Body of pancreas (tissue), 4 donors: ENCODE measurements around the gene POLD1. TPM values are rescaled to one million over a fixed set of nuclear protein-coding genes. Genes with fewer than 3 reads are reported as not detected.

Experiments used
- ATAC-seq: fragments of 150-250 bp; one replicate; pipeline ENCODE4 v1.9.1; 2016
- DNase-seq, 4 donors: peaks; one replicate each; pipeline ENCODE4 v3.0.0-alpha.2; 2019
- H3K27ac ChIP-seq, 4 donors: fragments of 200-600 bp; sonication (generic); 1 replicate in 3 of 4; 2 replicates in 1 of 4; pipeline versions ENCODE4 v1.5.1 to v1.6.1; 2016 to 2019; ENCODE audit warnings: mild to moderate bottlenecking in 1 of 4, mixed read lengths in 1 of 4, moderate library complexity in 1 of 4
- H3K27me3 ChIP-seq, 2 donors: fragments of 200-600 bp; sonication (generic); one replicate each; pipeline ENCODE4 v1.6.0; 2016; ENCODE audit warnings: mild to moderate bottlenecking in 1 of 2
- H3K36me3 ChIP-seq, 2 donors: fragments of 200-600 bp; sonication (generic); replicated peaks in 1 of 2; 2 replicates each; pipeline ENCODE4 v1.5.1; 2016; ENCODE audit warnings: low read depth in 2 of 2; ENCODE audit not compliant: insufficient read depth in 1 of 2
- H3K4me1 ChIP-seq: fragments of 200-600 bp; sonication (generic); one replicate; pipeline ENCODE4 v1.6.0; 2016
- H3K4me3 ChIP-seq, 2 donors: fragments of 200-600 bp; sonication (generic); 1 replicate in 1 of 2; 2 replicates in 1 of 2; pipeline ENCODE4 v1.5.1; 2016 to 2019
- H3K9me3 ChIP-seq, 3 donors: fragments of 200-600 bp; sonication (generic); 1 replicate in 2 of 3; 2 replicates in 1 of 3; pipeline ENCODE4 v1.5.1; 2016
- POLR2A ChIP-seq, 3 donors: fragments of 450-650 bp; IDR thresholded peaks; one replicate each; pipeline ENCODE4 v1.6.1; 2016; ENCODE audit warnings: antibody characterized with exemption in 3 of 3, mild to moderate bottlenecking in 2 of 3
- WGBS, 2 donors: methylation state at CpG; one replicate each; pipeline ENCODE4 v1.1.5; 2017; 5-methylcytosine and 5-hydroxymethylcytosine counted together
- intact Hi-C: fragments of 100-400 bp; cut with DNase I; formaldehyde crosslinking; loops from one replicate; pipeline ENCODE4 v1.15.1; 2023
- total RNA-seq, 2 donors: library from RNA; depleted of rRNA; stranded (reverse); fragments of >200 nt; gene quantifications; one replicate each; pipeline ENCODE4 v1.1.0, GENCODE V29; 2016
- TF ChIP-seq, protein P1 (sequence below), 7 experiments: fragments of 450-650 bp in 4 of 7; fragments of 200-600 bp in 3 of 7; sonication (generic) in 3 of 7; IDR thresholded peaks; one replicate each; pipeline ENCODE4 v1.5.1; 2016 to 2019; ENCODE audit warnings: antibody characterized with exemption in 7 of 7

Gene POLD1
- total RNA-seq, 2 donors from 2014 or later = 13.2 to 13.8 TPM

DNA sequence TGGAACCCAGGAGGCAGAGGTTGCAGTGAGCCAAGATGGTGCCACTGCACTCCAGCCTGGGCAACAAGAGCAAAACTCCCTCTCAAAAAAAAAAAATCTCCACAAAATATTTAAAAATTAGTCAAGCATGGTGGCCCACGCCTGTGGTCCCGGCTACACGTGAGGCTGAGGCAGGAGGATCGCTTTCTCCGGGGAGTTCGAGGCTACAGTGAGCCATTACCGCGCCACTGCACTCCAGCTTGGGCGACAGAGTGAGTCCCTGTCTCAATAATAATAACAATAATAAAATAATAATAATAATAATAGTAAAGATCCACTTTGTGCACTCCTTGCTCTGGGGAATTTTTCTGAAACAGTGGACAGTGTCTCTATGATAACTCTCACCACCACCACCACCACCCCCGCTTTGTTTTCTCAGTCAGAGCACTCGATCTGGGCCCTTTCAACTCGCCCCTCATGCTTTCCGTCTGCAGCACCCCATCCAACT lies 27.4 kb upstream of the POLD1 start:
- 28 to 34% methylated on average over 13 of the region's 13 CpGs for WGBS, 2 donors
- ATAC-seq = no peak
- Histone ChIP-seq H3K27ac (peak overlapping the region in 2 of 4 donors; percentile 85 to 89), H3K36me3 (no peaks in the 10 kb centered on the region), H3K4me3 (no peak overlapping the region), H3K4me1 (peaks cover 17% of the 10 kb centered on the region), H3K9me3 (no peaks in the 10 kb centered on the region), H3K27me3 (no peaks in the 10 kb centered on the region)
- DNase-seq = no peak
- no peak for TF ChIP-seq POLR2A (IDR thresholded peaks at IDR 0.05)
- TF ChIP-seq, protein P1, sequence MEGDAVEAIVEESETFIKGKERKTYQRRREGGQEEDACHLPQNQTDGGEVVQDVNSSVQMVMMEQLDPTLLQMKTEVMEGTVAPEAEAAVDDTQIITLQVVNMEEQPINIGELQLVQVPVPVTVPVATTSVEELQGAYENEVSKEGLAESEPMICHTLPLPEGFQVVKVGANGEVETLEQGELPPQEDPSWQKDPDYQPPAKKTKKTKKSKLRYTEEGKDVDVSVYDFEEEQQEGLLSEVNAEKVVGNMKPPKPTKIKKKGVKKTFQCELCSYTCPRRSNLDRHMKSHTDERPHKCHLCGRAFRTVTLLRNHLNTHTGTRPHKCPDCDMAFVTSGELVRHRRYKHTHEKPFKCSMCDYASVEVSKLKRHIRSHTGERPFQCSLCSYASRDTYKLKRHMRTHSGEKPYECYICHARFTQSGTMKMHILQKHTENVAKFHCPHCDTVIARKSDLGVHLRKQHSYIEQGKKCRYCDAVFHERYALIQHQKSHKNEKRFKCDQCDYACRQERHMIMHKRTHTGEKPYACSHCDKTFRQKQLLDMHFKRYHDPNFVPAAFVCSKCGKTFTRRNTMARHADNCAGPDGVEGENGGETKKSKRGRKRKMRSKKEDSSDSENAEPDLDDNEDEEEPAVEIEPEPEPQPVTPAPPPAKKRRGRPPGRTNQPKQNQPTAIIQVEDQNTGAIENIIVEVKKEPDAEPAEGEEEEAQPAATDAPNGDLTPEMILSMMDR (IDR thresholded peaks at IDR 0.05) = no peak
- intact Hi-C loops = no loop called here

DNA sequence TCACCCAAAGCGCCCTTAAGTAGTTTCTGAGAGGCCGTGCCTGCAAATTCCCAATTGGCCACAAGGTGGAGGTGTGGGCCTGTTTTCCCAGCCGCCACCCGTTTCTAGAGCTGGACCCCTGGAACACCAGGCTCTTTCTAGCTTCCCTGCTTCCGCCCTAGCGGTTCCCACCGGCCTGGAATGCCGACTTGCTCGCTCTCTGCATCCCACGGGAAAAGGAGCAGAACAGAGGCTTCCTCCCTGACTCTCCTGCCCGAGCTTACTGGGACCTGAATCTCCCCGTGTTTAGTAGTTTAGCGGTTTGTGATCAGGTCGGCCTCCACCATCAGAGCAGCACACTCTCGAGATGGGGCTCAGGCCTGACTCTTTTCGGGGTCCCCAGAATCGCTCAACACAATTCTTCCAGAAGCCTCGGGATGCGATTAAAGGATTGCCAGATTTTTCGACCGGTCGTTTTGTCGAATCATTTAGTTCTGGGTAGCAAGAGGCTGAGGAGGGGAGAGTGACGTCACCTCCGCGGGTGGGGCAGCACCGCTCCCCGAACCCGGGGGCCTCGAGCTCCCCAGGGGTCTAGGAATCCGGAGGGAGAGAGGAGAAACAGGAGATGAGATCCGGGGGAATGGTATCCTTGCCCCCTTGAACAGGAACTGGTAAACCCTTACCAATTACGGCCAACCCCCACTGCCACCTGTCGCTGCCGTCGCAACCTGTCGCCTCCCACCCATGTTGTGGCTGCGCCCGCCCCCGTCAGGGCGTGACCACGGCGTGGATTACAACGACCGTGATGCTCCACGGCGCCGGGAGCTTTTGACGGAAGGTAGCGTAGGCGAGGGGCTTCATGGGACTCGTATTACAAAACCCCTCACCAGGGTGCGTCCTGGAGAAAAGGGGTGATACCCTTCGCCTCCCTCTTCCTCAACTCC lies 26.7 kb upstream of the POLD1 start:
- ATAC-seq (peak; percentile 83), DNase-seq (peak; percentile 78 to 86 (median 81))
- H3K9me3 ChIP-seq = no peaks in the 10 kb centered on the region
- TF ChIP-seq, protein P1 (IDR thresholded peaks at IDR 0.05) = peak; percentile 83 to 96 (median 88)
- TF ChIP-seq POLR2A (IDR thresholded peaks at IDR 0.05) = peak in 2 of 3 donors; percentile 34 to 54
- peak overlapping the region; percentile 62 to 89 (median 81) for H3K27ac ChIP-seq
- peak overlapping the region; percentile 13 to 18 for H3K4me3 ChIP-seq
- H3K27me3 ChIP-seq = no peaks in the 10 kb centered on the region
- WGBS, 2 donors = 10 to 13% methylated on average over 16 to 54 of the region's 54 CpGs
- H3K36me3 ChIP-seq = no peaks in the 10 kb centered on the region
- intact Hi-C loops = no loop called here
- peaks cover 17% of the 10 kb centered on the region for H3K4me1 ChIP-seq

DNA sequence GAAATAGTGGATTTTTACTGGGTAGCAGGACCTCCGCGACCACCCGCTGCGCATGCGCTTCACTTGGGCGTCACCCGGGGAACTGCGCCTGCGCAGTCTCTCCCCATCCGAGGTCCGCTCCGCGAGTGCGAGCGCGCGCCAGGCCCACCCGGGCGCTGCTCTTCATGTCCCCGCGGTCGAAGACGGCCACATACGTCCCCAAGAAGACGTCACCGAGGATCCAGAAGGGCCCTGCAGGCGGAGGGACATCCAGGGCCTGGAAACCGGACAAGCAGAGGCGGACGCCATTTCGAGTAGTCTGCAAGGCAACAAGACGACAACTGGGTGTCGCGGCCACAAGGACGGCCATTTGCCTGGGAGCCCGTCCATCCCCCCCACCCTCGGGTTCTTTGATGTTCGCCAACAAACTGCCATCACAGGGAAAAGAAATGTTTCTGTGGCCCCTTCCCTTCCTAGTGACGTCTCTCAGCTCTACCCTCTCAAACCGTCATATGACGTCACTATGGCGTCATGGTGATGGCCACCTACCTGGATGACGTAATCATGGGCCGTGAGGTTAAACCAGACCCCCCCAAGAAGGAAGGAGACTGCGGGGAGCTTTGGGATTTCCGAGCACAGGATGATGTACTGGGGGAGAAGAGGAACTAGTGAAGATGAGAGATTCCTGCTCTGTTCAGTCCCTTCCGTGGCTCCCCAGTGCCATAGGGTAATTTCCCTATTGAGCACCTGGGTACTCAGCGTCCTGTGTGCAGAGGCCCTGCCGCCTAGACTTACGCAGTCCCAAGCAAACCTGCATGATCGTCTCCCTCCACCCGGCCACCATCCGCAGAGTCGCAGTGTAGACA lies 25.4 kb upstream of the POLD1 start:
- Histone ChIP-seq H3K27me3 (no peaks in the 10 kb centered on the region), H3K4me1 (peaks cover 17% of the 10 kb centered on the region), H3K9me3 (no peaks in the 10 kb centered on the region), H3K36me3 (no peaks in the 10 kb centered on the region), H3K4me3 (no peak overlapping the region), H3K27ac (peak overlapping the region; percentile 62 to 89 (median 81))
- peak in 2 of 3 donors; percentile 69 to 70 for TF ChIP-seq POLR2A (IDR thresholded peaks at IDR 0.05)
- TF ChIP-seq, protein P1 (IDR thresholded peaks at IDR 0.05) = no peak
- 31 to 70% methylated on average over 20 to 54 of the region's 54 CpGs for WGBS, 2 donors
- peak; percentile 67 to 80 (median 74) for DNase-seq
- peak; percentile 67 for ATAC-seq
- intact Hi-C loops = no loop called here

DNA sequence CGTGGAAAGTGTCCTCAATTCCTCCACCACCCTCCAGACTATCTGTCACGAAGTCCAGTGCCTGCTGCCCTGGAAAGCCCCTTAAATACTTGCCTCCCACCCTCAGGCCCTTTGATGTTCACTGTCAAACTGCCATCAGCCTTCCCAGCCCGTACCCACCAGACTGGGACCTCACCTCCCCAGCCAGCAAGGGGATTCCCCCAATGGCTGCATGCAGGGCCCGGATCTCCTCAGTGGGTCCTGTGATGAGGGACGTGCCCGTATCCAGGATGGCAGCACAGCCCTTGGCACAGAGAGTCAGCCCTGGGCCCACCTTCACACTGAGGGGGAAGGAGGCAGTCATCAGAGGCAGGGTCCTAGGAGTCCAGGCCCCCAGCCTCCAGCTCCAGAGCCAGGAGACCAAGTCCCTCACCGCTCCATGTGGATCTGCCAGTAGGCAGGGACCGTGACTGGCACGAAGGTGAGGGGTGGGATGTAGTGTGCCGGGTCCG lies 24.8 kb upstream of the POLD1 start:
- Histone ChIP-seq H3K27me3 (no peaks in the 10 kb centered on the region), H3K36me3 (no peaks in the 10 kb centered on the region), H3K27ac (no peak overlapping the region), H3K4me3 (no peak overlapping the region), H3K4me1 (peaks cover 17% of the 10 kb centered on the region), H3K9me3 (no peaks in the 10 kb centered on the region)
- no peak for DNase-seq
- intact Hi-C loops = no loop called here
- no peak for ATAC-seq
- whole genome bisulfite sequencing, 2 donors = 86 to 92% methylated on average over 5 to 11 of the region's 11 CpGs
- TF ChIP-seq, protein P1 (IDR thresholded peaks at IDR 0.05) = no peak
- TF ChIP-seq POLR2A (IDR thresholded peaks at IDR 0.05) = no peak
